Panc1 (cell line): ENCODE results near the gene MEGF10. TPM values are rescaled to one million over a fixed set of nuclear protein-coding genes. Genes with fewer than 3 reads are reported as not detected.

ENCODE experiments used
- ATAC-seq: fragments of 200-7000 bp; cut with Tn5 transposase; 2 replicates; pipeline ENCODE4 v1.9.1; 2020; ENCODE audit warnings: mild to moderate bottlenecking, moderate library complexity
- BruUV-seq: library from RNA; stranded (reverse); fragments of 400-500 nt; replicated peaks from 2 replicates; lab custom pipeline; 2021; lab: Mats Ljungman, UMichigan
- CTCF ChIA-PET: fragments of 300-600 bp; sonication (Branson Sonifier 250); formaldehyde crosslinking; loops from one replicate; lab custom pipeline; 2022; ENCODE audit warnings: antibody characterized with exemption; lab: Charles Lee
- POLR2A ChIA-PET: fragments of 300-600 bp; sonication (Branson Sonifier 250); formaldehyde crosslinking; loops from one replicate; lab custom pipeline; 2022; ENCODE audit warnings: antibody characterized with exemption; lab: Charles Lee
- DNase-seq: peaks from one replicate; pipeline ENCODE4 v3.0.0-alpha.2; 2010; ENCODE audit warnings: low read depth, low spot score
- H3K27ac ChIP-seq: 2 replicates; pipeline ENCODE4 v1.5.1; 2011; ENCODE audit warnings: mild to moderate bottlenecking, low read length, inconsistent platforms
- H3K27me3 ChIP-seq: fragments of 200-500 bp; sonication (Bioruptor generic); 2 replicates; pipeline ENCODE4 v1.6.0; 2014; ENCODE audit warnings: low read length, inconsistent platforms; ENCODE audit not compliant: control insufficient read depth, insufficient read depth
- H3K36me3 ChIP-seq: fragments of 200-500 bp; sonication (Bioruptor generic); 2 replicates; pipeline ENCODE4 v1.5.1; 2014; ENCODE audit warnings: inconsistent platforms, mild to moderate bottlenecking, low read length, moderate library complexity; ENCODE audit not compliant: control insufficient read depth, insufficient read depth
- H3K4me1 ChIP-seq: 2 replicates; pipeline ENCODE4 v1.5.1; 2011; ENCODE audit warnings: inconsistent platforms, mild to moderate bottlenecking, low read length, moderate library complexity; ENCODE audit not compliant: control insufficient read depth, insufficient read depth
- H3K4me3 ChIP-seq, 2 experiments: 2 replicates each; pipeline ENCODE4 v1.5.1; 2011 to 2012; ENCODE audit warnings: low read depth in 2 of 2, low read length in 2 of 2, mild to moderate bottlenecking in 2 of 2, inconsistent platforms in 1 of 2, moderate library complexity in 1 of 2
- H3K9me3 ChIP-seq: fragments of 200-500 bp; sonication (Bioruptor generic); 2 replicates; pipeline ENCODE4 v1.5.1; 2014; ENCODE audit warnings: low read depth, mild to moderate bottlenecking, inconsistent platforms, low read length, moderate library complexity; ENCODE audit not compliant: control insufficient read depth, insufficient read depth
- CTCF ChIP-seq: fragments of 450-650 bp; IDR thresholded peaks from 2 replicates; pipeline ENCODE4 v1.5.1; 2017; ENCODE audit warnings: mild to moderate bottlenecking
- POLR2AphosphoS5 ChIP-seq: IDR thresholded peaks from 2 replicates; pipeline ENCODE4 v1.6.1; 2012; ENCODE audit warnings: mild to moderate bottlenecking, low read depth, low read length, moderate library complexity
- SIN3A ChIP-seq: IDR thresholded peaks from 2 replicates; pipeline ENCODE4 v1.6.1; 2012; ENCODE audit warnings: low read depth, mild to moderate bottlenecking, low read length, moderate library complexity, borderline replicate concordance; ENCODE audit not compliant: insufficient read depth
- TCF7L2 ChIP-seq: IDR thresholded peaks from 2 replicates; pipeline ENCODE4 v1.6.1; 2011; ENCODE audit warnings: mild to moderate bottlenecking, low read depth, low read length, inconsistent platforms
- in situ Hi-C: cut with HindIII; loops from 2 replicates; pipeline ENCODE4 v1.10.0; 2016; ENCODE audit warnings: low sequenced_read_pairs, low pct_unique_long_range_greater_than_20kb
- intact Hi-C: fragments of 100-400 bp; cut with micrococcal nuclease; formaldehyde crosslinking; loops from one replicate; pipeline ENCODE4 v1.10.0; 2022; ENCODE audit not compliant: unreplicated experiment
- total RNA-seq: library from RNA; stranded (reverse); gene quantifications from one replicate; pipeline ENCODE4 v1.2.1, GENCODE V29; 2021; ENCODE audit not compliant: unreplicated experiment
- TF ChIP-seq, protein P1 (sequence below), 2 experiments: IDR thresholded peaks; 2 replicates each; pipeline ENCODE4 v1.6.1; 2011 to 2012; ENCODE audit warnings: low read depth in 2 of 2, control low read depth in 1 of 2, low read length in 1 of 2, mild to moderate bottlenecking in 1 of 2, moderate library complexity in 1 of 2; ENCODE audit not compliant: insufficient read depth in 1 of 2

The MEGF10 gene
- total RNA-seq, 1 experiment from 2014 or later = not detected

DNA sequence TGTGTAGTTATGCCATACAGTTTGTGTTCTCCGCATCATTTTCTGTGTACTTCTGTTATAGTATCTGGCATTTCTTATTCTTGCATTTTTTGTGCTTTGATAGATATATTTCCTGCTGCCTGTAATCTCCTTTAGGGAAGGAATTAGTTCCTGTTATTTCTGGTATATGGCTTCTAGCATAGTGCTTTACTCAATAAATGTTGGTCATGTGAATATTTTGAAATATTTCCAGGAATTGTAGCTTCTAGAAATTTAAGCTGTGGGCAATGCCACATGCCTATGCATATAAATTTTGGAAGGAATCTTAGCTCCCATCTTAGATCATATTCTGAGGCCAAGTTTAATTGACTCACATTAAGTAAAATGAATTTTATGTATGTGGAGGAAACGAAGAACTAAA lies 215.3 kb downstream of the MEGF10 start:
- intact Hi-C loops (no loop called here), in situ Hi-C loops (no loop called here)
- H3K9me3 ChIP-seq = no peaks in the 10 kb centered on the region
- H3K4me1 ChIP-seq = no peaks in the 10 kb centered on the region
- POLR2A ChIA-PET = interaction anchor here (0.6 kb wide), 1 partner anchor 334 kb away, joined by 9 read pairs; no protein-coding TSS in a partner anchor
- TF ChIP-seq, protein P1, sequence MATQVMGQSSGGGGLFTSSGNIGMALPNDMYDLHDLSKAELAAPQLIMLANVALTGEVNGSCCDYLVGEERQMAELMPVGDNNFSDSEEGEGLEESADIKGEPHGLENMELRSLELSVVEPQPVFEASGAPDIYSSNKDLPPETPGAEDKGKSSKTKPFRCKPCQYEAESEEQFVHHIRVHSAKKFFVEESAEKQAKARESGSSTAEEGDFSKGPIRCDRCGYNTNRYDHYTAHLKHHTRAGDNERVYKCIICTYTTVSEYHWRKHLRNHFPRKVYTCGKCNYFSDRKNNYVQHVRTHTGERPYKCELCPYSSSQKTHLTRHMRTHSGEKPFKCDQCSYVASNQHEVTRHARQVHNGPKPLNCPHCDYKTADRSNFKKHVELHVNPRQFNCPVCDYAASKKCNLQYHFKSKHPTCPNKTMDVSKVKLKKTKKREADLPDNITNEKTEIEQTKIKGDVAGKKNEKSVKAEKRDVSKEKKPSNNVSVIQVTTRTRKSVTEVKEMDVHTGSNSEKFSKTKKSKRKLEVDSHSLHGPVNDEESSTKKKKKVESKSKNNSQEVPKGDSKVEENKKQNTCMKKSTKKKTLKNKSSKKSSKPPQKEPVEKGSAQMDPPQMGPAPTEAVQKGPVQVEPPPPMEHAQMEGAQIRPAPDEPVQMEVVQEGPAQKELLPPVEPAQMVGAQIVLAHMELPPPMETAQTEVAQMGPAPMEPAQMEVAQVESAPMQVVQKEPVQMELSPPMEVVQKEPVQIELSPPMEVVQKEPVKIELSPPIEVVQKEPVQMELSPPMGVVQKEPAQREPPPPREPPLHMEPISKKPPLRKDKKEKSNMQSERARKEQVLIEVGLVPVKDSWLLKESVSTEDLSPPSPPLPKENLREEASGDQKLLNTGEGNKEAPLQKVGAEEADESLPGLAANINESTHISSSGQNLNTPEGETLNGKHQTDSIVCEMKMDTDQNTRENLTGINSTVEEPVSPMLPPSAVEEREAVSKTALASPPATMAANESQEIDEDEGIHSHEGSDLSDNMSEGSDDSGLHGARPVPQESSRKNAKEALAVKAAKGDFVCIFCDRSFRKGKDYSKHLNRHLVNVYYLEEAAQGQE (IDR thresholded peaks at IDR 0.05; ENCODE audit: insufficient read depth in 1 of 2, low read depth in 2 of 2, low read length in 1 of 2) = no peak
- TF ChIP-seq TCF7L2 = no peak
- TF ChIP-seq POLR2AphosphoS5 = no peak
- no peak for TF ChIP-seq SIN3A
- no peak for TF ChIP-seq CTCF
- DNase-seq (no peak), ATAC-seq (no peak)
- no TSS peak for BruUV-seq
- H3K27me3 ChIP-seq = peaks cover 9% of the 10 kb centered on the region; the same call in 1 of the 2 replicates
- no peak overlapping the region for H3K4me3 ChIP-seq
- CTCF ChIA-PET = no interaction called here
- H3K27ac ChIP-seq = no peak overlapping the region
- H3K36me3 ChIP-seq = no peaks in the 10 kb centered on the region

GRCh38 chr5:127506616-127507015 lies 216.0 kb downstream of the MEGF10 start:
- H3K4me1 ChIP-seq = no peaks in the 10 kb centered on the region
- H3K27me3 ChIP-seq = peaks cover 9% of the 10 kb centered on the region; the same call in 1 of the 2 replicates
- TF ChIP-seq POLR2AphosphoS5 = no peak
- TF ChIP-seq CTCF = no peak

More at GRCh38 chr5:127506616-127507015, 216.0 kb downstream of the MEGF10 start:
- ATAC-seq = no peak
- no TSS peak for BruUV-seq
- Histone ChIP-seq H3K9me3 (no peaks in the 10 kb centered on the region), H3K36me3 (no peaks in the 10 kb centered on the region), H3K4me3 (no peak overlapping the region), H3K27ac (no peak overlapping the region)
- DNase-seq = no peak
- in situ Hi-C loops (no loop called here), intact Hi-C loops (no loop called here)
- POLR2A ChIA-PET = interaction anchor here (0.5 kb wide), 1 partner anchor 12 kb away, joined by 3 read pairs; no protein-coding TSS in a partner anchor
- CTCF ChIA-PET = no interaction called here
